HG03354 (cell line): ENCODE measurements around the gene SLC31A2.

Experiments
- ATAC-seq: cut with Tn5 transposase; IDR thresholded peaks from one replicate; pipeline ENCODE4 v1.9.1; 2021; ENCODE audit warnings: mild to moderate bottlenecking; ENCODE audit not compliant: unreplicated experiment, poor library complexity, severe bottlenecking

The SLC31A2 gene

DNA sequence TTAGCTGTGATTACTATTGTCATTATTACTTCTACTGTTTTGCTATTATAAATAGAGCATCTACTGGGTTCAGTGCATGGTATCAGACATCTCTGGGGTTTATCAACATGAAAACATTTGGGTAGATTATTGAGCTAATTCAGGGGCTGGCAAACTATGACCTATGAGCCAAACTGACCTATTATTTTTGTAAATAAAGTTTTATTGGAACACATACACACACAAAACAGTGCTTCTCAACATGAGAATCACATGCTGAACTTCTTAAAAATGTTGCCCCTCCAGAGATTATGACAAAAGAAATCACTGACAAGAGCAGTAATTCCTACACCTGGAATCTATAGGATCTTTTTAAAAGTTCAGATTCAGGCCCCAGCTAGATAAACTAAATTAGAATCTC lies 30.4 kb downstream of the SLC31A2 start:
- ATAC-seq = no peak

DNA sequence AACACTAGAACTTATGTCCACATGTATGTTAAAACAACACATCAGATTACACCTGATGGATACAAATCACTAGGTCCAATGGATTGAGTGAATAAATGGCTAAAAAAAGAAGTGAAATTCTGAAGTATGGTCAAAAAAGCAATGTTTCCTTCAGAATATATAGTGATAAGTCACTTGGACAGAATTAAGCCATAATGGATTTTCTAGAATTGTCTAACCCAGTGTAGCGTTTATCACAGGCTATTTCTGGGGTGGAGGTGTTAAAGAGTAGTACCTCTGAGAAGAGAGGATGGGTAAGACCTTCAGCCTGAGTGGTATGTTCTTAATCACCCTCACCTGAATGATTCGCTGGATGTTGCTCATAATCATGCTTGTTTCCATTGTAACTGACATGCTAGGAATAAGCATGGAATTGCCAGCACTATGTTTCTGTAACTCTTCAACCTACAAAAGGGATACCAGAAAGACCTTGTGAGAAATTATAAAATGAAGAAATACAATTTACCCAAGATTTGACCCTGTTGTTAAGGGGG lies 33.2 kb downstream of the SLC31A2 start:
- ATAC-seq = no peak

- no peak for ATAC-seq
Observed at GRCh38 chr9:113184539-113184938, 33.7 kb downstream of the SLC31A2 start.

GRCh38 chr9:113185271-113185670 lies 34.5 kb downstream of the SLC31A2 start:
- no peak for ATAC-seq

GRCh38 chr9:113186137-113186755 lies 35.4 kb downstream of the SLC31A2 start:
- ATAC-seq = no peak

- ATAC-seq = no peak
Observed at GRCh38 chr9:113187929-113188595, 37.3 kb downstream of the SLC31A2 start.

DNA sequence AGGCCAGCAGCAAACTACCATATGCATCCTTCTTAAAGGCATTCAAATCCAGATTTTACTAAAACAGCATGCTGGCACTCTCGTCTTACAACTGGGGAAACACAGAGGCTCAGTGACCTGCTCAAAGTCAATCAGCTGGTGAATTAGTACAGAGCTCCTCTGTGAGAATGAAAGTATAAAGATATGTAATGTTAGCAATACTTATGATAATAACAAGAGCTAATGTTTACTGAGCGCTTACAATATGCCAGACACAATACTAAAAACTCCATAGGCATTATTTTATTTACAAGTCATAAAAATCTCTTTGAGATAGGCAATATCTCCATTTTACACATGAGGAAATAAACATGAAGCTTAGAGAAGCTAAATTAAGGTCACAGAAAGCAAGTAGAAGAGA lies 41.6 kb downstream of the SLC31A2 start:
- ATAC-seq = no peak

DNA sequence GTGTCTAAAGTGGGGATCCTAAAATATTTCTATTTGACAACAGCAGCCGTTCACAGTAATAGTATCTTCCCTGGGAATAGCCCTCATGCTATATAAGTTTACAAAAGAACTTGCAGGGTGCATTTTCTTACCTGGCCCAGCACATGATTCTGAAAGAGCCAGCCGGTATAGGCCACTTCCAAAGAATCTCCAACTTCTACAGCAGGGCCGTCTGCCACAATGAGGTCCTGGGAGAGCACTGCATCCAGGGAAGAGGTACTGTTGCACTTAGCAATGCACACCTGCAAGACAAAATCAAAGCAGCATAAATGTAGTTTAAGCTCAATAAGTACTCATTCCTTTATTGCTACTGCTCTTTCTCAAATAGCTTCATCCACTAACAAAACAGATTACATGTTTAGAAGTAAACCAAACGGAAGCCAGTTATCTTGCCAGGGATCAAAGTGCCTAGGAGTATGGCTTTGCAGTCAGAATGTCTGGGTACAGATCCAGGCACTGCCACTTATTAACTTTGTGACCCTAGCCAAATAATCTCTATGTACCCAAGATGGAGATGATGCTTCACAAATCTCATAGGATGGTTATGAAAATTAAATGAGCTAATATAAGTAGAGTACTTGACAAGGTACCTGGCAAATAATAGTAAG lies 49.0 kb downstream of the SLC31A2 start:
- ATAC-seq = no peak

DNA sequence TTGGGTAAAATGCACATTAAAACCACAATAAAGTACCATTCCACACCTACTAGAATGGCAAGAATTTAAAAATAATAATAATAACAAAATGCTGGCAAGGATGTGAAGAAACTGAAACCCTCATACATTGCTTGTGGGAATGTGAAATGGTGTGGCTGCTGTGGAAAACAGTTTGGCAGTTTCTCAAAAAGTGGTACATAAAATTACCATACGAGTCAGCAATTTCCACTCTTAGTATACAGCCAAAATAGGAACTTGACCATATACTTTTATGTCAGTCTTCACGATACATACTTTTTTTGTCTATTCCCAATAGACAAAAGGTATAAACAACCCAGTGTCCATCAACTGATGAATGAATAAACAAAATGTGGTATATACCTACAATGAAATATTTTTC lies 54.6 kb downstream of the SLC31A2 start:
- no peak for ATAC-seq

GRCh38 chr9:113205861-113206260 lies 55.1 kb downstream of the SLC31A2 start:
- no peak for ATAC-seq

GRCh38 chr9:113210815-113211214 lies 60.0 kb downstream of the SLC31A2 start:
- ATAC-seq = no peak
